K562 (cell line): Measurements from ENCODE around the gene DMD.

Experiments used
- ATF7 ChIP-seq: fragments of 450-650 bp; IDR thresholded peaks from 2 replicates; pipeline ENCODE4 v1.7.1; 2014; ENCODE audit warnings: mild to moderate bottlenecking, moderate library complexity
- CREM ChIP-seq: IDR thresholded peaks from 2 replicates; pipeline ENCODE4 v1.6.1; 2014; ENCODE audit warnings: antibody characterized with exemption, low read depth
- JUND ChIP-seq, 2 experiments: IDR thresholded peaks; 2 replicates in 1 of 2; 3 replicates in 1 of 2; pipeline ENCODE4 v1.6.1; 2011; ENCODE audit warnings: borderline replicate concordance in 2 of 2, low read depth in 2 of 2, low read length in 2 of 2, improper control_type of control experiment in 1 of 2, missing biosample characterization in 1 of 2, missing genetic modification characterization in 1 of 2, missing genetic modification reagents in 1 of 2
- POU5F1 ChIP-seq: fragments of 150-350 bp; IDR thresholded peaks from 2 replicates; pipeline ENCODE4 v1.6.1; 2014; ENCODE audit warnings: borderline replicate concordance, low read length, low read depth, mild to moderate bottlenecking; ENCODE audit not compliant: partially characterized antibody
- ZFP36 ChIP-seq: fragments of 150-350 bp; IDR thresholded peaks from 2 replicates; pipeline ENCODE4 v1.6.1; 2018; ENCODE audit warnings: low read length, low read depth; ENCODE audit not compliant: partially characterized antibody
- ZNF318 ChIP-seq, 2 experiments: fragments of 450-650 bp; IDR thresholded peaks; 2 replicates each; pipeline ENCODE4 v1.6.1; 2016; ENCODE audit warnings: mild to moderate bottlenecking in 2 of 2, borderline replicate concordance in 1 of 2, low read depth in 1 of 2, moderate library complexity in 1 of 2
- ZNF431 ChIP-seq: sonication (generic); formaldehyde crosslinking; IDR thresholded peaks from 2 replicates; pipeline ENCODE4 v1.8.0; 2022; ENCODE audit warnings: mild to moderate bottlenecking, missing genetic modification reagents
- ZNF785 ChIP-seq: fragments of 250-450 bp; sonication (Bioruptor Pico); IDR thresholded peaks from 2 replicates; pipeline ENCODE4 v1.4.0; 2020; ENCODE audit warnings: mild to moderate bottlenecking
- TF ChIP-seq, protein P1 (sequence below), 2 experiments: fragments of 450-650 bp; formaldehyde crosslinking in 1 of 2; IDR thresholded peaks; 2 replicates each; pipeline versions ENCODE4 v1.4.0 to v1.6.1; 2014 to 2020; ENCODE audit warnings: mild to moderate bottlenecking in 2 of 2, borderline replicate concordance in 1 of 2, low read depth in 1 of 2

DNA sequence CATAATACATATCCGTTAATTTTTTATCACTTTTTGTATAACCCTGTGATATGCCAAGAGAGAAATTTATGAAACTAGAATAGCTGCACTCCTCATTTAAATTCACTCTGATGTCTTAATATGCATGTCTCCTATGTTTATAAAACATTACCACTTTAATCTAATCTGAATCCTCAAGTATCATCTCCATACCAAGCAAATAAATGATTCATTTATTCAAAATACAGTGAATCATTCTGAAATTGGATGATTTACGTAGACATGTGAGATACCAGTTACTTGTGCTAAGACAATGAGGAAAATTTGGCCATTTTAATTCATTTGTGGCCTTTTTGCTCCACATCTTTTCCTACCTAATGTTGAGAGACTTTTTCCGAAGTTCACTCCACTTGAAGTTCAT is 1704.4 kb downstream of the DMD start:
- TF ChIP-seq ZNF318 (IDR thresholded peaks at IDR 0.05; ENCODE audit: borderline replicate concordance in 1 of 2, low read depth in 1 of 2) (no peak), CREM (no peak), ZNF785 (CRISPR knock-in tag) (no peak), POU5F1 (no peak), ATF7 (no peak), JUND (IDR thresholded peaks at IDR 0.05; ENCODE audit: borderline replicate concordance, low read depth, low read length) (no peak), JUND (tag; IDR thresholded peaks at IDR 0.05; ENCODE audit: borderline replicate concordance, low read depth, low read length) (no peak), ZFP36 (no peak), ZNF431 (CRISPR knock-in tag) (no peak)
- TF ChIP-seq, protein P1, sequence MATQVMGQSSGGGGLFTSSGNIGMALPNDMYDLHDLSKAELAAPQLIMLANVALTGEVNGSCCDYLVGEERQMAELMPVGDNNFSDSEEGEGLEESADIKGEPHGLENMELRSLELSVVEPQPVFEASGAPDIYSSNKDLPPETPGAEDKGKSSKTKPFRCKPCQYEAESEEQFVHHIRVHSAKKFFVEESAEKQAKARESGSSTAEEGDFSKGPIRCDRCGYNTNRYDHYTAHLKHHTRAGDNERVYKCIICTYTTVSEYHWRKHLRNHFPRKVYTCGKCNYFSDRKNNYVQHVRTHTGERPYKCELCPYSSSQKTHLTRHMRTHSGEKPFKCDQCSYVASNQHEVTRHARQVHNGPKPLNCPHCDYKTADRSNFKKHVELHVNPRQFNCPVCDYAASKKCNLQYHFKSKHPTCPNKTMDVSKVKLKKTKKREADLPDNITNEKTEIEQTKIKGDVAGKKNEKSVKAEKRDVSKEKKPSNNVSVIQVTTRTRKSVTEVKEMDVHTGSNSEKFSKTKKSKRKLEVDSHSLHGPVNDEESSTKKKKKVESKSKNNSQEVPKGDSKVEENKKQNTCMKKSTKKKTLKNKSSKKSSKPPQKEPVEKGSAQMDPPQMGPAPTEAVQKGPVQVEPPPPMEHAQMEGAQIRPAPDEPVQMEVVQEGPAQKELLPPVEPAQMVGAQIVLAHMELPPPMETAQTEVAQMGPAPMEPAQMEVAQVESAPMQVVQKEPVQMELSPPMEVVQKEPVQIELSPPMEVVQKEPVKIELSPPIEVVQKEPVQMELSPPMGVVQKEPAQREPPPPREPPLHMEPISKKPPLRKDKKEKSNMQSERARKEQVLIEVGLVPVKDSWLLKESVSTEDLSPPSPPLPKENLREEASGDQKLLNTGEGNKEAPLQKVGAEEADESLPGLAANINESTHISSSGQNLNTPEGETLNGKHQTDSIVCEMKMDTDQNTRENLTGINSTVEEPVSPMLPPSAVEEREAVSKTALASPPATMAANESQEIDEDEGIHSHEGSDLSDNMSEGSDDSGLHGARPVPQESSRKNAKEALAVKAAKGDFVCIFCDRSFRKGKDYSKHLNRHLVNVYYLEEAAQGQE (IDR thresholded peaks at IDR 0.05; ENCODE audit: borderline replicate concordance), result no peak
- TF ChIP-seq, protein P1 (CRISPR knock-in tag; IDR thresholded peaks at IDR 0.05; ENCODE audit: low read depth), result no peak
